Naive thymus-derived CD8-positive, alpha-beta T cell (primary cell): ENCODE results near the gene PREX1. TPM values are rescaled to one million over a fixed set of nuclear protein-coding genes. Genes with fewer than 3 reads are reported as not detected.

Experiments
- ATAC-seq, 2 donors: fragments of 150-1000 bp; cut with Tn5 transposase in 1 of 2; sonication (Bioruptor Pico), chemical (Tn5 transposase) in 1 of 2; 1 replicate in 1 of 2; 2 replicates in 1 of 2; pipeline ENCODE4 v1.10.0; 2021; ENCODE audit warnings: mild to moderate bottlenecking in 2 of 2, moderate library complexity in 2 of 2
- POLR2A ChIA-PET: fragments of 350-600 bp; sonication (Branson Sonifier 250); formaldehyde crosslinking; loops from one replicate; lab custom pipeline; 2021; ENCODE audit warnings: antibody characterized with exemption; lab: Charles Lee
- DNase-seq, 10 donors: peaks; one replicate each; pipeline versions ENCODE4 v3.0.0 to v3.0.0-alpha.2; 2020 to 2022
- H3K27ac Mint-ChIP-seq, 10 donors: one replicate each; pipeline ENCODE4 v1.8.0; 2020 to 2022; ENCODE audit warnings: mild to moderate bottlenecking in 10 of 10, mixed read lengths in 10 of 10, moderate library complexity in 4 of 10, inconsistent platforms in 1 of 10
- H3K27me3 Mint-ChIP-seq, 5 donors: one replicate each; pipeline ENCODE4 v1.8.0; 2021 to 2022; ENCODE audit warnings: mixed read lengths in 5 of 5
- H3K36me3 Mint-ChIP-seq, 3 donors: one replicate each; pipeline ENCODE4 v1.8.0; 2020 to 2022; ENCODE audit warnings: mixed read lengths in 3 of 3, mild to moderate bottlenecking in 2 of 3, inconsistent platforms in 1 of 3
- H3K4me1 Mint-ChIP-seq, 4 donors: one replicate each; pipeline ENCODE4 v1.8.0; 2021 to 2022; ENCODE audit warnings: mixed read lengths in 4 of 4
- H3K4me3 Mint-ChIP-seq, 10 donors: one replicate each; pipeline ENCODE4 v1.8.0; 2020 to 2022; ENCODE audit warnings: mild to moderate bottlenecking in 10 of 10, mixed read lengths in 10 of 10, moderate library complexity in 6 of 10, inconsistent platforms in 1 of 10
- H3K9me3 Mint-ChIP-seq, 9 donors: one replicate each; pipeline ENCODE4 v1.8.0; 2020 to 2022; ENCODE audit warnings: mixed read lengths in 9 of 9, mild to moderate bottlenecking in 3 of 9, inconsistent platforms in 1 of 9, moderate library complexity in 1 of 9
- polyA plus RNA-seq, 3 donors: library from polyadenylated mRNA; unstranded; fragments of 300-500 nt; fragmentation: Illumina TruSeq; gene quantifications; one replicate each; pipeline ENCODE4 v1.2.3, GENCODE V29; 2021
- total RNA-seq, 8 experiments: library from RNA in 2 of 8; stranded (reverse) in 2 of 8; gene quantifications; one replicate each; pipeline ENCODE4 v1.2.3 and lab custom pipeline; 2021 to 2026

PREX1 gene
- total and polyA plus RNA-seq, 5 experiments from 2014 or later: 14.4 to 141 (median 38.5) TPM

- H3K9me3 Mint-ChIP-seq: no peaks in the 10 kb centered on the region
- peaks cover 0 to 47% (median 13%) of the 10 kb centered on the region in 3 donors for H3K36me3 Mint-ChIP-seq
- DNase-seq (no peak), ATAC-seq (no peak)
- POLR2A ChIA-PET: interaction anchor here (0.5 to 1.3 kb wide), 3 partner anchors 8 to 27 kb away, joined by 3 to 4 read pairs (median 3); no protein-coding TSS in a partner anchor
- peaks cover 37 to 82% (median 77%) of the 10 kb centered on the region in 4 donors for H3K4me1 Mint-ChIP-seq
- H3K27ac Mint-ChIP-seq: peak overlapping the region in 8 of 10 donors; percentile 32 to 95 (median 72)
- H3K4me3 Mint-ChIP-seq: peak overlapping the region in 1 of 10 donors; percentile 14
- no peaks in the 10 kb centered on the region for H3K27me3 Mint-ChIP-seq
These were observed 118.6 kb downstream of the PREX1 start for GRCh38 chr20:48709058-48709691.

DNA sequence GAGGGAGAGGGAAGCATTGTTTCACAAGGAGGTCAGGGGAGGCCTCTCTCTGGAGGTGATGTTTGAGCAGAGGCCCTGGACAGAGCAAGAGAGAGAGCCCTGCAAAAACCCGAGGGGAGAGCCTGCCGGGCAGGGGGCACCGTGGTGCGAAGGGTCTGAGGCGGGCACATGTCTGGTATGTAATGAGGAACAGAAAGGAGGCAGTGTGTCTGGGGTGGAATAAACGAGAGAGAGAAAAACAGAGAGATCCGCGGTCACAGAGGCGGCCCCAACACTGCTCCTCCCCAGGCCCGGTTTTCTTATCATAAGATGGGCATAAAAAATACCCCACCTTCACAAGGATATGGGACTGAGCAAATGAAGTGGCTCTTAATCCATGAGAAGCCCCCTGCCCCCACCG is 119.2 kb downstream of the PREX1 start:
- POLR2A ChIA-PET: interaction anchor here (0.5 to 0.7 kb wide), 2 partner anchors 8 to 26 kb away, joined by 3 to 4 read pairs; no protein-coding TSS in a partner anchor
- Mint-ChIP-seq H3K9me3 (no peaks in the 10 kb centered on the region), H3K4me3 (no peak overlapping the region), H3K27me3 (no peaks in the 10 kb centered on the region), H3K27ac (peak overlapping the region in 8 of 10 donors; percentile 24 to 95 (median 79)), H3K36me3 (peaks cover 0 to 50% (median 15%) of the 10 kb centered on the region in 3 donors), H3K4me1 (peaks cover 37 to 82% (median 74%) of the 10 kb centered on the region in 4 donors)
- DNase-seq (no peak), ATAC-seq (no peak)

DNA sequence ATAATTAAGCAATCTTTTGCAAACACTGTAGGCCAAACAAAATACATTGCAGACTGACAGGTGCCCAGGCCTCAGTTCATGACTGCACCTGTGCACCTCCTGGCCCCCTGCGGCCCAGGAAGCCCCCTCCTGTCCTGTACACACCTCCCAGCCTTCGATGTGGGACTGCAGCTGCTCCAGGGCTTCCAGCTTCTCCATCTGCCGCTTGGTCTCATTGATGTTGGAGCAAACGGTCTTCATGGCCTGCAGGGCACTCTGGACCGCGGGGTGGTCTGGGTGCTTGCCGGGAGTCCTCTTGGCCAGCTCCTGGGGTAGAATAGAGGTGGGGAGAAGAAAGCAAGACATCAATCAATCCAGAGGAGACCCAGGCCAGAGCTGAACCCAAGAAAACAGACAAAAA is 119.7 kb downstream of the PREX1 start:
- POLR2A ChIA-PET: interaction anchor here (1.6 kb wide), 1 partner anchor 119 kb away, joined by 6 read pairs; the partner anchor contains the start of gene PREX1
- Mint-ChIP-seq H3K9me3 (no peaks in the 10 kb centered on the region), H3K27me3 (no peaks in the 10 kb centered on the region), H3K4me1 (peaks cover 37 to 87% (median 71%) of the 10 kb centered on the region in 4 donors), H3K36me3 (peaks cover 0 to 53% (median 15%) of the 10 kb centered on the region in 3 donors), H3K27ac (peak overlapping the region in 7 of 10 donors; percentile 21 to 95 (median 73)), H3K4me3 (peak overlapping the region in 1 of 10 donors; percentile 24)
- ATAC-seq (no peak), DNase-seq (no peak)

DNA sequence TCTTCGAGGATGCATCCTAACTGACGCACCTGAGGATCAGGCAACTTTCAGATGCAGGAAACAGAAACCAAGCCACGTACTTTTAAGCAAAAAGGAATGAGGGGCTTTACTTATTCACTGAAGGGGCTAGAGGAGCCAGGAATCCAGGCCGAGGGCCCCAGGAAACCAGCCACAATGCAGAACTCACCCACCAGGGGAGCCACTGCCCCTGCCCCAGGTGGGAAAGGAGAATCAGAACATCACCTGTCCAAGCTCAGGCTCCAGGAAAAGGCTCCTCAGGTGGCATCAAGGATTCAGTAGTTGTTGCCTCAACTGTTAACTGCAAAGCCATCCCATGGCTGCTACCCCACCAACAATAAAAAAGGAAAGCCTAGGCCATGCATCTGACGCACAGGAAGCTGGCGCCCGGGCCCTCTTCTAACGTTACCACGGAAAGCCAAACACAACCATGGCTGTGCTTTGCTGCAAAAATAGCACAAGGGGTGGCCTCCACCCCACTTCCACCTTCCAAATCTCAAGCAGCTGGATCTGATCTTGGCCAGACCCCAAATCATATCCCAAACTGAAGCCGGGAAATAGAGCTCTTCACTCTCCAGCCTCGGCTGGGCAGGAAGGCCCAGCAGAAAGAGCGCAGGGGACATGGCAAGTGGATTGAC is 121.0 kb downstream of the PREX1 start:
- H3K9me3 Mint-ChIP-seq: no peaks in the 10 kb centered on the region
- POLR2A ChIA-PET: interaction anchor here (0.6 to 1.6 kb wide), 2 partner anchors 23 to 120 kb away, joined by 3 to 6 read pairs; partner anchors contain the start of gene PREX1
- ATAC-seq (peak; percentile 81 to 99), DNase-seq (peak in 7 of 10 donors; percentile 12 to 70 (median 58))
- no peaks in the 10 kb centered on the region for H3K27me3 Mint-ChIP-seq
- peaks cover 0 to 57% (median 13%) of the 10 kb centered on the region in 3 donors for H3K36me3 Mint-ChIP-seq
- peak overlapping the region; percentile 72 to 96 (median 91) for H3K27ac Mint-ChIP-seq
- peak overlapping the region; percentile 16 to 69 (median 50) for H3K4me3 Mint-ChIP-seq
- peaks cover 31 to 83% (median 63%) of the 10 kb centered on the region in 4 donors for H3K4me1 Mint-ChIP-seq

DNA sequence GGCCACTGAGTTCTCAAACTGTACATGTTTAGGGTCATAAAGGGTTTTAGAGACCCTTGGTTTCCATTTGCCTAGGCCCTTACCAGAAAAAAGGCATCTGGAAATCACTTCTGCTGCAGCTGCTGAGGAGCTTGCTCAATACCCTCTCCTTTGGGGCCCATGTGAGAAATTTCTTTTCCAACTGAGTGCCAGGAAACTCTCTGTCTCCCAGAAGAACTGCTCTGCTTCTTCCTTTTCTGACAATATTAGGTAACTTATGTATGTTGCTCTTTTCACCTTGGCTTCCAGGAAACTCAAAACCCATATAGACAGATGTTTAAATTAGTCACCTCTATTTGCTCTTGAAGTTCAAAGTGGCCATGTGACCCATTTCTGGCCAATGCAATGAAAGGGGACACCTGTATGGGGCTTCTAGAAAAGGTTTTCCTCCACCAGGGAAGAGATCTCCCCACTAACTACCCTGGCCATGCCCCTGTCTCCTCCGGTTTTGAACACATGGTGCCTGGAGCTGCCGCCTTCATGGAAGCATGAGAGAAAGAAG is 121.6 kb downstream of the PREX1 start:
- DNase-seq: no peak
- POLR2A ChIA-PET: no interaction called here

DNA sequence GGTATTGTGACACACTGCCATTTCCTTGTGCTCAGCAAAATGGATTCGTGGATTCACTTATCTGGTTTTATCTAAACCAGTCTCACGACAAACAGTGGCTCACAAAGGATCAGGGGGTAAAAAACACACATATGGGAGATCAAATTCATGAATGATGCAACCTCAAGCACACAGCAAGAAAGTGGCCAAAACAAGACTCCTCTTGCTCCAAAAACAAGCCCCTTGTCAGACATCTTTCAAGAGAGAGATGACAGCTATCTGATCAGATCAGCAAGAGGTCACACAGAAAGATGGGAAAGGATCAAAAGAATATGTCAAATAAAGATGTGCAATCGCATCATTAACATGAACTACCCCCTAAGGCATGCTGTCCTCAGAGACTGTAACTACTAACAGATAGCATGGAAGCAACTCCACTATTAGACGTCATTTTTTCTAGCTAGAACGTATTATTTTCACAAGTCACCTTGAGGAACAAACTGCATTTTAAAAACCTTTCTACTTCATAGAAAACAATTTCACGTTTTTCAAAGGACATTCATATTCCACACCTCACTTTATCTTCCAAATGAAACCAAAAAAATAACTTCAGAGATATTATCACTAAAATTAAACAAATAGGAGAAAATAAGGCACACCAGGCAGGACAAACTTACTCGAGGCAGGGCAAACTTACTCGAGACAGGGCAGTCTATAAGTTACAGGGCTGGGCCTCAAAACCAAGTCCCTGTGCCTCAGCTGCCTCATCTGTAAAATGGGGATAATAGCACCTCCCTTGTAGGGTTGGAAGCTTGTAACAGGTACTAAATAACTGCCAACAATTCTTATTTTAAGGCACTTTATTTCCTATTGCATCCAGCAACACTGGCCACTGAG is 122.3 kb downstream of the PREX1 start:
- H3K9me3 Mint-ChIP-seq: no peaks in the 10 kb centered on the region
- H3K4me1 Mint-ChIP-seq: peaks cover 36 to 73% (median 63%) of the 10 kb centered on the region in 4 donors
- peaks cover 0 to 69% (median 16%) of the 10 kb centered on the region in 3 donors for H3K36me3 Mint-ChIP-seq
- peak overlapping the region; percentile 1 to 93 (median 80) for H3K27ac Mint-ChIP-seq
- no peak overlapping the region for H3K4me3 Mint-ChIP-seq
- ATAC-seq (no peak), DNase-seq (no peak)
- H3K27me3 Mint-ChIP-seq: no peaks in the 10 kb centered on the region
- POLR2A ChIA-PET: no interaction called here

More for the DNA sequence above, 121.6 kb downstream of the PREX1 start:
- Mint-ChIP-seq H3K27ac (peak overlapping the region; percentile 72 to 96 (median 91)), H3K4me1 (peaks cover 35 to 79% (median 65%) of the 10 kb centered on the region in 4 donors), H3K36me3 (peaks cover 0 to 62% (median 16%) of the 10 kb centered on the region in 3 donors), H3K4me3 (peak overlapping the region in 7 of 10 donors; percentile 26 to 69 (median 49)), H3K27me3 (no peaks in the 10 kb centered on the region), H3K9me3 (no peaks in the 10 kb centered on the region)
- ATAC-seq: no peak

GRCh38 chr20:48704761-48705160 is 123.0 kb downstream of the PREX1 start:
- peaks cover 38 to 72% (median 63%) of the 10 kb centered on the region in 4 donors for H3K4me1 Mint-ChIP-seq
- peak overlapping the region in 5 of 10 donors; percentile 3 to 86 (median 79) for H3K27ac Mint-ChIP-seq
- peaks cover 0 to 75% (median 16%) of the 10 kb centered on the region in 3 donors for H3K36me3 Mint-ChIP-seq
- ATAC-seq (no peak), DNase-seq (no peak)
- no peaks in the 10 kb centered on the region for H3K9me3 Mint-ChIP-seq
- POLR2A ChIA-PET: no interaction called here
- no peak overlapping the region for H3K4me3 Mint-ChIP-seq
- H3K27me3 Mint-ChIP-seq: no peaks in the 10 kb centered on the region

DNA sequence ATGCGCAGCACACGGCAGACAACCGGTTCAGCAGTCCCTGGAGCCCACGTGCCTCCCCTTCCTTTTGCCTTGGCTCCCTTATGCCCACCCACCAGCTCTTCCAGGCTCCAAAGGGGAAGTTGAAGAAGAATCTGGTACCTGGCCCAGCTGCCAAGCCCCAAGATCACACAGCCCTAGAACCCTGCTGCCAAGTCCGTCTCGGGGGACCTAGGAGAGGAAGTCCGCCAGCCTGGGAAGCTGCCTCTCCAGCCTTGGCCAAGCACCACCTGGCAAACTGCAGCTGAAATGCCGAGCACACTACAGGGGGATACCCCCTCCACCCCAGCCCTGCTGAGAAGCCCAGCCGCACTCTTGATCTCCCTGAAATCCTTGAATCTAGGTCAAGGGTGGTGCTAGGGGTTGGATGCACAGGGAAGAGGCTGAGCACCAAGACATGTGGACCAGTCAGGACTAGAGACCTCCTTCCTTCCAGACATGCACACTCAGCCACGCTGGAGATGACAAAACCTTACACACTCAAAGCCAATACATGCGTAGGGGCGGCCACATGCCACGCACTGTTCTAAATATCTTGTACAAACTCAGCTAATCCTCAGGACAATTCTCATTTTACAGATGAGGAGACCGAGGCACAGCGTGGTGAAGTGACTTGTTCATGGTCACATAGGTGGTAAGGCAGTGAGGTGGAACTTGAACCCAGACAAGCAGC is 124.1 kb downstream of the PREX1 start:
- H3K27ac Mint-ChIP-seq: peak overlapping the region in 4 of 10 donors; percentile 12 to 86 (median 34)
- no peak for ATAC-seq

DNA sequence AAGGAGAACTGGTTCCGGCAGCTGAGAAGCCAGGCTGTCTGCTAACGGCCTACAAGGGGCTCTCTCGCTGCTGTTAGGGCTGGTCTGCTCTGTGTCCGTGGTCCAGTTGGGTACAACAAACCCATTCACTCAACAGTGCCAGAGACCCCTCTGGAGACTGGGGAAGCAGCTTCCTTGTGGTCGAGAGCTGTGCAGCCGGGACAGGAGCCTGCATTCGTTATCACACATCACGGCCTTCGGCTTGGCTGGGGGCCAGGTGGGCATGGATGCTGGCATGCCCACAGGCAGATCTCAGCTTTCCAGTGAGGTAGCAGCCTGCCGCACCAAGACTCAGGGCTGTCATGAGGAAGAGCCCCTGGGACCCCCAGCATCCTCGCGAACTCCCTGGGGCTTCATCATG is 124.7 kb downstream of the PREX1 start:
- no peak for DNase-seq
- Mint-ChIP-seq H3K4me1 (peaks cover 40 to 68% (median 61%) of the 10 kb centered on the region in 4 donors), H3K4me3 (no peak overlapping the region), H3K36me3 (peaks cover 0 to 79% (median 19%) of the 10 kb centered on the region in 3 donors), H3K27ac (peak overlapping the region in 1 of 10 donors; percentile 62), H3K9me3 (no peaks in the 10 kb centered on the region), H3K27me3 (no peaks in the 10 kb centered on the region)
- POLR2A ChIA-PET: no interaction called here
- ATAC-seq: no peak

More for the DNA sequence above, 124.1 kb downstream of the PREX1 start:
- DNase-seq: no peak
- peaks cover 42 to 69% (median 62%) of the 10 kb centered on the region in 4 donors for H3K4me1 Mint-ChIP-seq
- H3K27me3 Mint-ChIP-seq: no peaks in the 10 kb centered on the region
- H3K36me3 Mint-ChIP-seq: peaks cover 0 to 79% (median 19%) of the 10 kb centered on the region in 3 donors
- POLR2A ChIA-PET: no interaction called here
- H3K4me3 Mint-ChIP-seq: no peak overlapping the region
- H3K9me3 Mint-ChIP-seq: no peaks in the 10 kb centered on the region

DNA sequence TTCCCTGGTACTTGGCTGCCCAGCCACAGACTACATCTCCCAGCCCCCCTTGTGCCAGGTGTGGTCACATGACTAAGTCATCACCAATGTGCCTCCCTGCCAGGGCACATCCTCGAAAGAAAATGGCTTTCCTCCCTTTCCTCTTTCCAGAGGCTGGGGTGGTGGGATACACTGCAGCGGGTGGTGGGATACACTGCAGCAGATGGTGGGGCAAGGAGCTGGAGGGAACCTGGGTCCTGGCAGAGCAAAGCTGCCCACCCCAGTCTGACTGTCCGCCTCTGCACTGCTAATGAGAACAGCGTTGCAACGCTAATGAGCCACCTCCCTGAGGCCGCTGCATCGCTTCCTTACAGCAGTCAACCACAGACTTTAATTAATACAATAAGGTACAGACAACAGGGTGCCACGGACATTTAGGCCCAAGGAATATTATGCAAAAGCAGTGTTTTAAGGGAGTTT is 125.3 kb downstream of the PREX1 start:
- peaks cover 42 to 69% (median 61%) of the 10 kb centered on the region in 4 donors for H3K4me1 Mint-ChIP-seq
- DNase-seq: no peak
- H3K4me3 Mint-ChIP-seq: no peak overlapping the region
- peaks cover 0 to 80% (median 19%) of the 10 kb centered on the region in 3 donors for H3K36me3 Mint-ChIP-seq
- H3K9me3 Mint-ChIP-seq: no peaks in the 10 kb centered on the region
- no peaks in the 10 kb centered on the region for H3K27me3 Mint-ChIP-seq
- no peak for ATAC-seq
- H3K27ac Mint-ChIP-seq: peak overlapping the region in 5 of 10 donors; percentile 4 to 78 (median 32)
- POLR2A ChIA-PET: no interaction called here

DNA sequence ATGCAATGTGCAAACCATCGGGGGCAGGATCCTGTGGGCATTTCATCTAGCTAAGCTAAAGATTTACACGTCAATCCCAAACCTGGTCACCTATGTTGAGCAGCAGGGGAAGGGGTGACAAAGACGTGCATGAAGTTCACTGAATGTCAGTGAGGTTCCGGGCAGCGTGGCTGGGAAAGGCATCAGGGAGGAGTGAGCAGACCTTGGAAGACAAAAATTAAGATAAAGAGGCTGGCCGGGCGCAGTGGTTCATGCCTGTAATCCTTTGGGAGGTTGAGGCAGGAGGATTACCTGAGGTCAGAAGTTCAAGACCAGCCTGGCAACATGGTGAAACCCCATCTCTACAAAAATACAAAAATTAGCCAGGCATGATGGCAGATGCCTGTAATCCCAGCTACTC is 126.1 kb downstream of the PREX1 start:
- DNase-seq (no peak), ATAC-seq (no peak)
- Mint-ChIP-seq H3K9me3 (no peaks in the 10 kb centered on the region), H3K4me1 (peaks cover 34 to 61% (median 54%) of the 10 kb centered on the region in 4 donors), H3K4me3 (no peak overlapping the region), H3K27me3 (no peaks in the 10 kb centered on the region), H3K27ac (peak overlapping the region in 2 of 10 donors; percentile 27 to 80), H3K36me3 (peaks cover 0 to 81% (median 15%) of the 10 kb centered on the region in 3 donors)
- POLR2A ChIA-PET: no interaction called here
